NCI-H69 (cell line): Measurements from ENCODE around the gene STX8.

ENCODE experiments used
- DNase-seq: peaks from one replicate; lab custom pipeline; 2025; lab: John Stamatoyannopoulos, UW

STX8 gene

DNA sequence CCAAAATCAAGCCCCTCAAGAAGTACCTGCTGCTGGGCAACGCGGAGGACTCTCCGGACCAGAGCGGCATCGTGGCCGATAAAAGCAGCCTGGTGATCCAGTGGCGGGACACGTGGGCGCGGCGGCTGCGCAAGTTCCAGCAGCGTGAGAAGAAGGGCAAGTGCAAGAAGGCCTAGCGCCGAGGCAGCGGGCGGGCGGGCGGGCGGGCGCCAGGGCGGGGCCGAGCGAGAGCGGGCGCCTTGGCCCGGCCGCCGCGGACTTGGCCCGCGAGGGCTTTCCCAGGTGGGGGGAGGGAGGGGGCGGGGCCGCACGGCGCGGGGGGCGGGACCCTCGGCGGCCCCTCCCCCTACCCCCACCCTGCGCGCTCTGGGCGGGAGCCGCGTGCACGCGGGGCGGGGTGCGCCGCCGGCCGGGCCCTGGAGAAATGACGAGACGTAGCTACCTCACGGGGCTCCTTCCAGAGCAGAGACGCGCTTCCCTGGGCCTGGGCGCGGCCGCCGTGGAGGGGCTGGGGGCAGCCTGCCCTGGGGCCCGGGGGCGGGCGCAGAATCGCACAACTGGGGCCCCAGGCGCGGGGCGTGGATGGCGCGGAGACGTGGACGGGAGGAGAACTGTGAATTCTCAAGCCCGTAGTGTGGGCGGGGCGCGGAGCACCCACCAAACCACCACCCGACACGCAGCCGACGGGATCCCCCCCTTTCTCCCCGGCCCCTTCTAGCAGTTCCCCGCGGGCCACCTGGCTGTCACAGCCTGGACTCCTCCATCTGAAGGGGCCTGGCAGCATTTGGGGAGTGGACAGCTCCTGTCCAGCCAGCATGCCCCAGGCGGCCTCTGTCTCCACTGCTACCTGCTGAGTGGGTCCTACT lies 335.6 kb downstream of the STX8 start:
- no peak for DNase-seq

- DNase-seq, result no peak
Measured at GRCh38 chr17:9239246-9239792, 336.3 kb downstream of the STX8 start.

DNA sequence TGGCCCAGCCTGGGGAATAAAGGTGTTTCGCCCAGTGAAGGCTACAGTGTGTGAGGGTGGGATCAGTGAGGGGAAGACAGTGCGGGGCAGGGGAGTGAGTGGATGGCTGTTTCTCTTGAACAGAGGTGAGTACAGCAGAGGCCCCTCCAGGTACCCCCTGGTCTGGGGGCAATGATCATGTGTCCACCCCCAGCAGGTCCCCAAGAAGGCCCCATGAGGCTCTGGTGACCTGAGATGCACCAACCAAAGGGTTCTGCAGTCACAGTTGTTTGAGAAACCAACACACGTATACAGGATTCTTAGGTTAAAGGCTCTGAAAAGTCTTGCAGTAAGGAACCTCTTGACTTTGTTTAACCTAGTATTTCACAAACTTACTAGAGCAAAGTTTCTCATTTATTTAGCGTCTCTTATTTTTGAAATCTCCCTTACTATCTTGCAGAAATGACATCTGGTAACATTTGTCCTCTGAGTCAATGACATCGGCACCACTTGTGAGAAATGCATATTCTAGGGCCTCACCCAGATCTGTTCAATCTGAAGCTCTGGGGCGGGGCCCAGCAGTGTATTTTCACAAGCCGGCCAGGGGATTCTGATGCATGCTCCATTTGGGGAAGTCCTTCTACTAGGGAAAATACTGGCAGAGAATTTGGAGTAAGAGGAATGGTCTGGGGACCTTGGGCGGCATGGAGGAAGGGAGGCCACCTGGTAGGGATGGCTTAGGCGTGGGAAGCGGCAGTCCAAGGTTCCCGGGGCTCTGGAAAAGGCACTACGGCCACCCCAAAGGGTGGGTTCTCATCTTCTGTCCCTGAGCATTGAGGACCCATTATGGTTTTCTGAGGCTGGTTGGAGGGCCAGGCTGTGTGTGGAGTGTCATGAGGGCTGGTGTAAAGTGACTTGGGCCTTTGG lies 337.0 kb downstream of the STX8 start:
- no peak for DNase-seq

- DNase-seq, result peak; percentile 1
Measured at GRCh38 chr17:9237661-9238301, 337.8 kb downstream of the STX8 start.

DNA sequence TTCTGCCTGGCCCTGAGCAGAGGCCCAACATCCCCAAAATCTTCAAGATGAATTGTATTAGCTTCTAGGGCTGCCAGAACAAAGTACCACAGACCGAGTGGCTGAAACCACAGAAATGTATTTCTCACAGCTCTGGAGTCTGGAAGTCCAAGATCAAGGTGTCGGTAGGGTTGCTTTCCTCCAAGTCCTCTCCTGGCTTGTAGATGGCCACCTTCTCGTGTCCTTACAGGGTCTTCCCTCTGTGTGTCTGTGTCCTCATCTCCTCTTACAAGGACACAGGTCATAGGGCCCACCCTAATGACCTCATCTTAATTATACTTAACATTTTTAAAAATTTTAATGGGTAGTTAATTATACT lies 338.6 kb downstream of the STX8 start:
- DNase-seq, result no peak

- DNase-seq, result no peak
Measured at GRCh38 chr17:9236286-9237052, 339.2 kb downstream of the STX8 start.

DNA sequence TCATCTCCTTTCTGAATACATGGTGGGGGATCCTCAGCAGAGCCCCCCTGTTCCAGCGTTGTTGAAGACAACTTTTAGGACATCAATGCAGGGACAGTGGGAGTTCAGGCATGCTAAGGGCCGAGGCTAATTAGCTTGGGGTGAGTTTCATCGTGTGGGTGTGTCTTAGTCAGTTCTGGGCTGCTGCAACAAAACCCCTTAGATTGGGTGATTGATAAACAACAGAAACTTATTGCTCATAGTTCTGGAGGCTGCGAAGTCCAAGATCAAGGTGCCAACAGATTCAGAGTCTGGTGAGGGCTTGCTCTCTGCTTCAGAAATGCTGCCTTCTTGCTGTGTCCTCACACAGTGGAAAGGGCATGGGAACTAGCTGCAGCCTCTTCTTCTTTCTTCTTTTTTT lies 340.3 kb downstream of the STX8 start:
- no peak for DNase-seq

GRCh38 chr17:9234389-9234945 lies 341.2 kb downstream of the STX8 start:
- no peak for DNase-seq

DNA sequence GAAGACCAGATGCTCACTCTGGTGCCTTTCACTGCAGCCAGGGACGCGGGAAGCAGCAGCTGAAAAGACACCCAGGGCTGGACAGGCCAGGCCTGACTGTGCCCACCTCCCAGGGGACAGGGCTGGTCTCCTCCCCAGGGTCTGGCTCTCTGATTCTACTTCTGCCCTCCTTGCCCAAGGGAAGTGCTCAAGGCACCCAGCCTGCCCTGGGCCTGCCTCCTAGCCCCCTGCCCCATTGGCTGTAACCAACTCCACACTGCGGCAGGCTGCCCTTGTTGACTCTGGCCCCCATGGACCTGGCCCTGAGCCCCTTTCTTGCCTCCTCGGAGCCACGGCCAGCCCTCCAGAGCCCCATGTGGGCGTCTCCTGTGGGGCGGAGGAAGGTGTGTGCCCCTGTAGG lies 341.9 kb downstream of the STX8 start:
- no peak for DNase-seq

- no peak for DNase-seq
Measured at GRCh38 chr17:9233271-9233599, 342.4 kb downstream of the STX8 start.

DNA sequence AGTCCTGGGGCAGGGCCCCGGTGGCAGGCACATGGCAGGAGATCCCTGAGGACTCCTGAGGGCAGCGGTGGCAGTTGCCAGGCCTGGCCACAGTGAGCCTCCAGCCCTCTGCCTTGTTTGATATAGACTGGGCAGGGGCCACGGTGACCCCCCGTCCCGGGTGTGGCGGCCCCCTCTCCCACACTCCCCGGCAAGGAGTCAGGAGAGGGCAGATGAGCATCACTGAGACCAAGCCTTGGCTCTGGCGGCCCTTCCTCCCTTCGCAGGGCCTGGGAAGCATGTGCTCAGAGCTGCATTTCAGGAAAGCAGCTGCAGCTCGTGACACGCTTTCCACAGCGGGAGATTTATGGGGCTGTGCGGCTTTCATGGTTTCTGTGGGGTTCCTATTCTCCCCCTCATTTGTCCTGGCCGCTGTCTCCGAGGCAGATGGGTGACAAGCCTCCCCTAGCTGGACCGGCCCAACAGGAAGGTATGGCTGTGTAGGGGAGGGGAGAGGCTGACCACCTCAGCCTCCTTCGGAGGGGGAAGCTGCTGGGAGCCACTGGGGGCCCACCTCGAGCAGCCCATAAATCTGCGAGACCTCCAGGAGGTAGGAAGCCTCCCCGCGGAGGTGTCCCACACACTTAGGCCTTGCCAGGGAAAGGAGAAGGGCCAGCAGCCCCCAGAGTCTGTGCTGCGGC lies 342.9 kb downstream of the STX8 start:
- DNase-seq, result no peak

DNA sequence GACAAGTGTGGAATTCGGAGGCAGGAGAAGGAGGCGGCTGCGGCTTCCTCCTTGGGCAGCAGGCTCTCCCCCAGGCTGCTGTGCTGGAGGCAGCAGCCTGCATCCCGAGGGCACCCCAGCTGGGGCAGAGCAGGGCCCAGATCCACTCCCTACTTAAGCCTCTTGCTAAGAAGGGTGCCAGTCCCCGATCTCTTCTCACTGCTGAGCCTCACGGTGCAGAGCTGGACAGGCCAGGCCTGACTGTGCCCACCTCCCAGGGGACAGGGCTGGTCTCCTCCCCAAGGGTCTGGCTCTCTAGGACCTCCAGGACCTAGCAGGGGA lies 343.5 kb downstream of the STX8 start:
- DNase-seq, result no peak

GRCh38 chr17:9231449-9232154 lies 344.0 kb downstream of the STX8 start:
- no peak for DNase-seq

DNA sequence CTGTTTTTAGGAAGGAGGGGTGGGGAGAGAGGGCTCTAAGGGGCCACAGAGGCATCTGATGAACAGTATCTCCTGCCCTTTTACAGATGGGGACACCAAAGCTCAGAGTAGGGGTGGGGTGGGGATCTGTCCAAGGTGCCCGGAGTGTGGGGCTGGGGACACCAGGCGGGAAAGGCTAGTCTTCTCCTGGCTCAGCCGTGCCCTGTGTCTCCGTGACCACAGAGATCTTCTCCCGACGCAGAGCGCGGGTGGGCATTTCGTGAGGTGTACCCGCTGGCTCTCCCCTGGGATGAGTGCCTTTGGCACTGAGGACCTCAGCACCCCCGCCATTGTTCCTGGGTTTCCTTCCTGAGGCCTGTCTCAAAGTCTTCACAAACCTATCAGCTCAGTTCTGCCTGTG lies 344.8 kb downstream of the STX8 start:
- DNase-seq, result no peak

DNA sequence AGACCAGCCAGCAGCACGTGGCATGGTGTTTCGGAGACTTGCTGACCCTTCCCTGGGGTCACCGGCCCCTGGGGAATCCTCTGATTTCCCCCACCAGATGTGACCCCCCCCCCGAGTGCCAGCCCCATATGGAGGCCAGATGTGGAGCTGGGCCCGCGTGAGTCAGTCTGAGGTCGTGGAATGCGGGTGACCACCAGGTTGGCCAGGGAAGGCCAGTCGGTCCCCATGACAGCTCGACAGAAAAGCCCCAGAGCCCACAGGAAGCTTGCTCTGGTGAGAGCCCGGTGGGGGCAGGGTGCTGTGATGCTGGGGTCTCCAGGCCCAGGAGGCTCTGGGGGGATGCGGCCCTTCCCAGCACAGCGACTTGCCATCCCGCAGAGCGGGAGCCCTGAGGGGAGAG lies 345.3 kb downstream of the STX8 start:
- DNase-seq, result no peak

GRCh38 chr17:9229826-9230201 lies 345.8 kb downstream of the STX8 start:
- no peak for DNase-seq

DNA sequence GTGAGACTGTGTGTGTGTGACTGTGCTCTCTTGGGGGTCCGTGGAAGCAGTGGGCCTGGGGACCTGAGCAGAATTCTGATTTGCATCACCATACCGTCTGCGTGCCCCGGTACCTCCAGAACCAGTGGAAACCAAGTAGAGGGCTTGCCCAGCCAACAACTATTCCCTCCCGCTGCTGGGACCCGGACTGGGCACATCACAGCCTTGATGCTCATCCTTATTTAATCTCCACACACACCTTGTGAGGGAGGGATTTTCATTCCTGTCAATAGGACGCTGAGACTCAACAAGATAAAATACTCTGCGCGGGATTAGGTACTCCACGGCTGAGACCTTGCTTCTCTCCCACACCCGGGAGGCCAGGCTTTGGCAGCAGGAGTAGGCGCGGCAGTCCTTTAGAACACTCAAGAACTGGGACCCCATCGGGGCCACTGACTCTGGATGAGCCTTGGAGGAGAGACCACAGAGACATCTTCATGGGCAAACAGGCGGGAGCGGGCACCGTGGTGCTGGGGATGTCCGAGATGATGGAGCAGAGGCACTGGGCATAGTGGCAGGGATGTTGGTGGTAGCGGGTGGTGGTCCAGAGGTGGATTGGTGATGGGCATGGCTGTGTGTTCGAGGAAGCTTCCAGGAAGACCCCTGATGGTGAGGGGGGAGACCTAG lies 346.3 kb downstream of the STX8 start:
- DNase-seq, result no peak

GRCh38 chr17:9228408-9229159 lies 347.0 kb downstream of the STX8 start:
- no peak for DNase-seq

- no peak for DNase-seq
Measured at GRCh38 chr17:9227819-9228407, 347.7 kb downstream of the STX8 start.
